Breast epithelium (tissue), 4 donors: ENCODE measurements around the gene MRFAP1L1. TPM values are rescaled to one million over a fixed set of nuclear protein-coding genes. Genes with fewer than 3 reads are reported as not detected.

Experiments
- DNase-seq, 2 donors: peaks; one replicate each; pipeline ENCODE4 v3.0.0-alpha.2; 2019; ENCODE audit warnings: low spot score in 2 of 2
- H3K27ac ChIP-seq, 2 donors: fragments of 200-600 bp; sonication (generic) in 1 of 2; one replicate each; pipeline ENCODE4 v1.5.1; 2016 to 2019; ENCODE audit warnings: mild to moderate bottlenecking in 1 of 2
- H3K27me3 ChIP-seq, 2 donors: fragments of 200-600 bp; sonication (generic) in 1 of 2; one replicate each; pipeline versions ENCODE4 v1.5.1 to v1.6.0; 2017 to 2019; ENCODE audit warnings: control low read depth in 1 of 2, mild to moderate bottlenecking in 1 of 2
- H3K36me3 ChIP-seq: fragments of 200-600 bp; one replicate; pipeline ENCODE4 v1.5.1; 2019
- H3K4me1 ChIP-seq, 2 donors: fragments of 200-600 bp; sonication (generic); one replicate each; pipeline ENCODE4 v1.5.1; 2016 to 2019; ENCODE audit warnings: control low read depth in 1 of 2
- H3K4me3 ChIP-seq, 3 donors: fragments of 200-600 bp; sonication (generic); 1 replicate in 2 of 3; 2 replicates in 1 of 3; pipeline ENCODE4 v1.5.1; 2016 to 2019; ENCODE audit warnings: mild to moderate bottlenecking in 3 of 3, moderate library complexity in 2 of 3
- H3K9me3 ChIP-seq, 2 donors: fragments of 200-600 bp; sonication (generic) in 1 of 2; one replicate each; pipeline ENCODE4 v1.5.1; 2016 to 2019; ENCODE audit warnings: control low read depth in 1 of 2
- POLR2A ChIP-seq: fragments of 450-650 bp; IDR thresholded peaks from one replicate; pipeline ENCODE4 v1.6.1; 2016; ENCODE audit warnings: antibody characterized with exemption, mild to moderate bottlenecking, moderate library complexity
- POLR2AphosphoS5 ChIP-seq, 3 donors: sonication (generic); formaldehyde crosslinking; IDR thresholded peaks; one replicate each; pipeline ENCODE4 v1.6.1; 2017; ENCODE audit warnings: antibody characterized with exemption in 3 of 3
- intact Hi-C: fragments of 100-400 bp; cut with DNase I; formaldehyde crosslinking; loops from one replicate; pipeline ENCODE4 v1.15.1; 2023; ENCODE audit warnings: low total_unique reads
- total RNA-seq, 3 donors: library from RNA; depleted of rRNA; stranded (reverse); fragments of >200 nt; gene quantifications; one replicate each; pipeline ENCODE4 v1.1.0, GENCODE V29; 2016
- TF ChIP-seq, protein P1 (sequence below), 3 donors: fragments of 450-650 bp; IDR thresholded peaks; one replicate each; pipeline ENCODE4 v1.5.1; 2016 to 2017; ENCODE audit warnings: antibody characterized with exemption in 3 of 3, mild to moderate bottlenecking in 3 of 3, moderate library complexity in 3 of 3

The MRFAP1L1 gene
- total RNA-seq, 3 donors from 2014 or later = 48.0 to 78.0 (median 70.1) TPM

GRCh38 chr4:6693231-6694176 lies 16.2 kb downstream of the MRFAP1L1 start, which contains the start of gene S100P:
TSS of gene S100P (plus strand) at chr4:6693878. CDS start at chr4:6693933, 55 bp downstream.
- DNase-seq = no peak
- peak within 1 kb of the TSS; percentile 48 to 57 for H3K27ac ChIP-seq
- TF ChIP-seq, protein P1, sequence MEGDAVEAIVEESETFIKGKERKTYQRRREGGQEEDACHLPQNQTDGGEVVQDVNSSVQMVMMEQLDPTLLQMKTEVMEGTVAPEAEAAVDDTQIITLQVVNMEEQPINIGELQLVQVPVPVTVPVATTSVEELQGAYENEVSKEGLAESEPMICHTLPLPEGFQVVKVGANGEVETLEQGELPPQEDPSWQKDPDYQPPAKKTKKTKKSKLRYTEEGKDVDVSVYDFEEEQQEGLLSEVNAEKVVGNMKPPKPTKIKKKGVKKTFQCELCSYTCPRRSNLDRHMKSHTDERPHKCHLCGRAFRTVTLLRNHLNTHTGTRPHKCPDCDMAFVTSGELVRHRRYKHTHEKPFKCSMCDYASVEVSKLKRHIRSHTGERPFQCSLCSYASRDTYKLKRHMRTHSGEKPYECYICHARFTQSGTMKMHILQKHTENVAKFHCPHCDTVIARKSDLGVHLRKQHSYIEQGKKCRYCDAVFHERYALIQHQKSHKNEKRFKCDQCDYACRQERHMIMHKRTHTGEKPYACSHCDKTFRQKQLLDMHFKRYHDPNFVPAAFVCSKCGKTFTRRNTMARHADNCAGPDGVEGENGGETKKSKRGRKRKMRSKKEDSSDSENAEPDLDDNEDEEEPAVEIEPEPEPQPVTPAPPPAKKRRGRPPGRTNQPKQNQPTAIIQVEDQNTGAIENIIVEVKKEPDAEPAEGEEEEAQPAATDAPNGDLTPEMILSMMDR (IDR thresholded peaks at IDR 0.05) = no peak
- TF ChIP-seq POLR2A (no peak), POLR2AphosphoS5 (IDR thresholded peaks at IDR 0.05) (no peak)
- intact Hi-C loops = no loop called here
- H3K27me3 ChIP-seq = peaks cover 0 to 3% of the 10 kb centered on the region in 2 donors
- no peak within 1 kb of the TSS for H3K4me3 ChIP-seq
- peaks cover 7 to 12% of the 10 kb centered on the region in 2 donors for H3K4me1 ChIP-seq
- H3K36me3 ChIP-seq = no peaks in the 10 kb centered on the region
- no peaks in the 10 kb centered on the region for H3K9me3 ChIP-seq

GRCh38 chr4:6692806-6693205 lies 16.9 kb downstream of the MRFAP1L1 start:
- no peak for DNase-seq
- peaks cover 11 to 16% of the 10 kb centered on the region in 2 donors for H3K4me1 ChIP-seq
- H3K4me3 ChIP-seq = no peak overlapping the region
- H3K27ac ChIP-seq = peak overlapping the region; percentile 48 to 57
- H3K9me3 ChIP-seq = no peaks in the 10 kb centered on the region
- no peaks in the 10 kb centered on the region for H3K36me3 ChIP-seq
- intact Hi-C loops = no loop called here
- TF ChIP-seq POLR2AphosphoS5 (IDR thresholded peaks at IDR 0.05) (no peak), POLR2A (no peak)
- TF ChIP-seq, protein P1 (IDR thresholded peaks at IDR 0.05) = no peak
- peaks cover 0 to 3% of the 10 kb centered on the region in 2 donors for H3K27me3 ChIP-seq

- TF ChIP-seq, protein P1 (IDR thresholded peaks at IDR 0.05) = no peak
- no peak for TF ChIP-seq POLR2A
- intact Hi-C loops = no loop called here
- DNase-seq = no peak
- Histone ChIP-seq H3K27ac (peak overlapping the region; percentile 48 to 57), H3K4me1 (peaks cover 11 to 16% of the 10 kb centered on the region in 2 donors), H3K36me3 (no peaks in the 10 kb centered on the region), H3K27me3 (peaks cover 0 to 3% of the 10 kb centered on the region in 2 donors), H3K9me3 (no peaks in the 10 kb centered on the region), H3K4me3 (no peak overlapping the region)
These were observed 17.3 kb downstream of the MRFAP1L1 start for GRCh38 chr4:6692379-6692778.

GRCh38 chr4:6689506-6689960 lies 20.1 kb downstream of the MRFAP1L1 start:
- H3K9me3 ChIP-seq = no peaks in the 10 kb centered on the region
- intact Hi-C loops = no loop called here
- no peaks in the 10 kb centered on the region for H3K36me3 ChIP-seq
- no peak for DNase-seq
- peak overlapping the region; percentile 89 for H3K27ac ChIP-seq
- peaks cover 0 to 3% of the 10 kb centered on the region in 2 donors for H3K27me3 ChIP-seq
- TF ChIP-seq, protein P1 (IDR thresholded peaks at IDR 0.05) = no peak
- TF ChIP-seq POLR2A = no peak
- TF ChIP-seq POLR2AphosphoS5 (IDR thresholded peaks at IDR 0.05) = no peak
- H3K4me1 ChIP-seq = peaks cover 6 to 9% of the 10 kb centered on the region in 2 donors
- H3K4me3 ChIP-seq = peak overlapping the region in 2 of 3 donors; percentile 6 to 47
